Lung (tissue), 12 donors: ENCODE measurements around the gene RERE. TPM values are rescaled to one million over a fixed set of nuclear protein-coding genes. Genes with fewer than 3 reads are reported as not detected.

Experiments
- ATAC-seq: fragments of 200-7000 bp; cut with Tn5 transposase; one replicate; pipeline ENCODE4 v1.9.1; 2020; ENCODE audit warnings: moderate number of reproducible peaks; ENCODE audit not compliant: insufficient read depth, low FRiP score
- DNase-seq, 3 donors: peaks; one replicate each; pipeline ENCODE4 v3.0.0-alpha.2; 2013 to 2017
- H3K27ac ChIP-seq, 2 donors: one replicate each; pipeline ENCODE4 v1.5.1; 2013; ENCODE audit warnings: mild to moderate bottlenecking in 2 of 2, moderate library complexity in 2 of 2, control low read depth in 1 of 2, inconsistent platforms in 1 of 2, low read depth in 1 of 2, low read length in 1 of 2
- H3K27me3 ChIP-seq, 3 donors: one replicate each; pipeline ENCODE4 v1.5.1; 2013; ENCODE audit warnings: low read length in 2 of 3; ENCODE audit not compliant: control insufficient read depth in 3 of 3, insufficient read depth in 3 of 3
- H3K36me3 ChIP-seq, 4 donors: one replicate each; pipeline ENCODE4 v1.5.1; 2013; ENCODE audit warnings: low read length in 4 of 4, mild to moderate bottlenecking in 1 of 4, moderate library complexity in 1 of 4; ENCODE audit not compliant: control insufficient read depth in 4 of 4, insufficient read depth in 4 of 4
- H3K4me1 ChIP-seq, 5 donors: one replicate each; pipeline ENCODE4 v1.5.1; 2013; ENCODE audit warnings: low read length in 5 of 5, mild to moderate bottlenecking in 2 of 5, moderate library complexity in 1 of 5; ENCODE audit not compliant: control insufficient read depth in 5 of 5, insufficient read depth in 5 of 5
- H3K4me3 ChIP-seq: one replicate; pipeline ENCODE4 v1.5.1; 2013; ENCODE audit warnings: mild to moderate bottlenecking, control low read depth, moderate library complexity
- H3K9ac ChIP-seq, 2 donors: one replicate each; pipeline ENCODE4 v1.5.1; 2013; ENCODE audit warnings: low read length in 2 of 2, control low read depth in 1 of 2; ENCODE audit not compliant: insufficient read depth in 1 of 2
- H3K9me3 ChIP-seq, 4 donors: one replicate each; pipeline ENCODE4 v1.5.1; 2013; ENCODE audit warnings: low read length in 3 of 4, mild to moderate bottlenecking in 1 of 4, moderate library complexity in 1 of 4; ENCODE audit not compliant: control insufficient read depth in 4 of 4, insufficient read depth in 3 of 4
- WGBS, 2 donors: extraction: QIAGEN DNeasy Blood & Tissue Kit; methylation state at CpG; one replicate each; pipeline ENCODE4 v1.1.7; 2013; 5-methylcytosine and 5-hydroxymethylcytosine counted together
- polyA plus RNA-seq, 2 donors: library from polyadenylated mRNA; stranded (reverse); fragments of 200-250 nt; gene quantifications; one replicate each; pipeline ENCODE4 v1.2.1, GENCODE V29; 2013
- total RNA-seq, 2 donors: library from RNA; depleted of rRNA in 1 of 2; stranded (reverse); fragments of >200 nt in 1 of 2; gene quantifications; one replicate each; pipeline ENCODE4 v1.2.1, GENCODE V29; 2014 to 2021
- TF ChIP-seq, protein P1 (sequence below): IDR thresholded peaks from 2 replicates; pipeline ENCODE4 v1.5.1; 2012; ENCODE audit warnings: mild to moderate bottlenecking; ENCODE audit errors: control extremely low read depth, extremely low read depth
- donor health status: control.
- donor health status: control.
- donor health status: Bipolar disorder and iron deficiency.
- donor health status: healthy.
- donor health status: DM: yes; HTN: yes; CAD: no.

Gene RERE
- total and polyA plus RNA-seq, 4 donors, result 21.7 to 207 (median 57.5) TPM

DNA sequence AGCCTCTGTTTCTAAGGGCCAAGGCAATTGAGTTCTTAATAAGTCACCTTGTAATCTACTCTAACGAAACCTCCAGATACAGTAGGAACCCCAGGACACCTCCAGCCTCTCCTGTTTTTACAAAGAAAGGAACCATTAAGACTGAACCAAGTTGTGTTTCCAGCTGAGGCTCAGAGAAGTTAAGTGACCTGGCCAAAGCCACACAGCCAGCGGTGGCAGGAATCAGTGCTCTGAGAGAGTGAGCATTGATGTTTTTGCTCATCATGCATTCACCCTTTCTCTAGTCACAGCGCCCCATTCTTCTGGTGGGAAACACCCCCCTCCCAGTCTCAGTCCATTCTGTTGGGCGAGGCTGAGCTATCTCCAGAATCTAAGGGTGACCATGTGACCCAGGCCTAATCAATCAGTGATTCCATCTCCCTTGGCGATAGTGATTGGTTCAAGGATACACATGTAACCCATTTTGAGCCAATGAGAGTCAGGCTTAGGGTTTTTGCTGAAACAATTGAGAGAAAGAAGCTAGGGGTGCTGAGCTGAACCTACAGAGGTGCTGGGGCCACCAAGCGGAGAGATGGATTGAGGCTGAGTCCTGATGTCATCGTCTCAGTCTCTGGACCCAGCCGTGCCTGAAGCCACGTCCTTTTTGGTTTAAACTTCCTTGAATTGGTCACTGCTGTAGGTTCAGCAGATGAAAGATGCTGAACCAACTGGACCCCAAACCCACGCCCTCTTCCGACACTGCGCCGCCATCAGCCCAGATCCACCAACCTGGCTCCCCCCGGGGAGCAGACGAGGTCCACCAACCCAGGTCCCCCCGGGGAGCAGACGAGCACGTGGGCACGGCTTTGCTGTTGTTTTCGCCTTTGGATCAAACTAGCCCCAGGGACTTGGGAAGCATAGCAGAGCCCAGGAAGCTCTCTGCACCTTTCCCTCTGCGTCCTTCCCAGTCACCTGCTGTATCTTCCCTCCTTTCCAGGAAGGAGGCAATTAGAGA, 28.0 kb upstream of the RERE start:
- Histone ChIP-seq H3K27me3 (no peaks in the 10 kb centered on the region), H3K27ac (no peak overlapping the region), H3K36me3 (no peaks in the 10 kb centered on the region), H3K9ac (no peak overlapping the region), H3K4me1 (peaks cover 3 to 14% (median 11%) of the 10 kb centered on the region in 5 donors), H3K4me3 (no peak overlapping the region), H3K9me3 (no peaks in the 10 kb centered on the region)
- TF ChIP-seq, protein P1, sequence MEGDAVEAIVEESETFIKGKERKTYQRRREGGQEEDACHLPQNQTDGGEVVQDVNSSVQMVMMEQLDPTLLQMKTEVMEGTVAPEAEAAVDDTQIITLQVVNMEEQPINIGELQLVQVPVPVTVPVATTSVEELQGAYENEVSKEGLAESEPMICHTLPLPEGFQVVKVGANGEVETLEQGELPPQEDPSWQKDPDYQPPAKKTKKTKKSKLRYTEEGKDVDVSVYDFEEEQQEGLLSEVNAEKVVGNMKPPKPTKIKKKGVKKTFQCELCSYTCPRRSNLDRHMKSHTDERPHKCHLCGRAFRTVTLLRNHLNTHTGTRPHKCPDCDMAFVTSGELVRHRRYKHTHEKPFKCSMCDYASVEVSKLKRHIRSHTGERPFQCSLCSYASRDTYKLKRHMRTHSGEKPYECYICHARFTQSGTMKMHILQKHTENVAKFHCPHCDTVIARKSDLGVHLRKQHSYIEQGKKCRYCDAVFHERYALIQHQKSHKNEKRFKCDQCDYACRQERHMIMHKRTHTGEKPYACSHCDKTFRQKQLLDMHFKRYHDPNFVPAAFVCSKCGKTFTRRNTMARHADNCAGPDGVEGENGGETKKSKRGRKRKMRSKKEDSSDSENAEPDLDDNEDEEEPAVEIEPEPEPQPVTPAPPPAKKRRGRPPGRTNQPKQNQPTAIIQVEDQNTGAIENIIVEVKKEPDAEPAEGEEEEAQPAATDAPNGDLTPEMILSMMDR, result no peak
- ATAC-seq (no peak), DNase-seq (no peak)
- 94 to 96% methylated on average over 21 of the region's 21 CpGs for WGBS, 2 donors

DNA sequence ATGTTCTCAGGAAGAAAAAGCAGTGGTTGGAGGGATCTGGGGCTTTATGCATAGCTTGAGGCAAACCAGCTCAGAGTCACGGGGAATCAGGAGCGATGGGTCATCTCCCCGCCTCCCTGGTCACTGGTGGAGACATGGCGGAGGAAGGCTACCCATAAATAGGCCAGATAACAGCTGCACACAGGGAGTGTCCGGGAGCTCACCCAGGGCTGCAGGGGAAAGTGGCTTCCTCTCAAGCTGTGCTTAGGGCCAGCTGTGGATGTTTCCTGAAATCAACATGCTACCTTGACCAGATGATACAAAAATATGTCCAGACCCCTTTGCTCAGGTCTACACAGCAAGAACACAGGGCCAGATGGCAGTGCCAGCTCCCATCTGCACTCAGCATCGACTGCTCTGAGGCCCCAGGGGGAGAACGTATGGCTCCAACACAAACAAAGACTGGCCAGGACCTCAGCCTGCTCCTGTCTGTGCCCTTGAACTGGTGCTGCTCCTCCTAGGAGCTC, 27.1 kb upstream of the RERE start:
- TF ChIP-seq, protein P1, result no peak
- Histone ChIP-seq H3K9ac (no peak overlapping the region), H3K4me3 (no peak overlapping the region), H3K9me3 (no peaks in the 10 kb centered on the region), H3K4me1 (peaks cover 3 to 14% (median 11%) of the 10 kb centered on the region in 5 donors), H3K36me3 (no peaks in the 10 kb centered on the region), H3K27me3 (no peaks in the 10 kb centered on the region), H3K27ac (no peak overlapping the region)
- 65 to 75% methylated on average over 7 of the region's 7 CpGs for WGBS, 2 donors
- no peak for DNase-seq
- ATAC-seq, result no peak

DNA sequence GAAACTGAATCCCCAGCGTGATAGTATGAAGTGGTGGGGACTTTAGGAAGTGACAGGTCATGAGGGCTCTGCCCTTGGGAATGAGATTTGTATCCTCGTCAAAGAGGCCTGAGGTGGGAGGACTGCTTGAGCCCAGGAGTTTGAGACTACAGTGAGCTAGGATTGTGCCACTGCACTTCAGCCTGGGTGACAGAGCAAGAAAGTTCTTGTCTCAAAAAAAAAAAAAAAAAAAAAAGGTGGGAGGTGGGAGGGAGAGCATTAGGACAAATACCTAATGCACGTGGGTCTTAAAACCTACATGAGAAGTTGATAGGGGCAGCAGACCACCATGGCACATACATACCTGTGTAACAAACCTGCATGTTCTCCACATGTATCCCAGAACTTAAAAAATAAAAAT, 24.0 kb upstream of the RERE start:
- Histone ChIP-seq H3K27ac (no peak overlapping the region), H3K27me3 (no peaks in the 10 kb centered on the region), H3K4me3 (no peak overlapping the region), H3K9me3 (no peaks in the 10 kb centered on the region), H3K9ac (no peak overlapping the region), H3K36me3 (no peaks in the 10 kb centered on the region), H3K4me1 (peaks cover 0 to 9% (median 7%) of the 10 kb centered on the region in 5 donors)
- ATAC-seq (no peak), DNase-seq (no peak)
- 81 to 90% methylated on average over 3 of the region's 3 CpGs for WGBS, 2 donors
- TF ChIP-seq, protein P1, result no peak
